ENCODE measurements around the gene ARSB. TPM values are rescaled to one million over a fixed set of nuclear protein-coding genes. Genes with fewer than 3 reads are reported as not detected.

The ARSB gene
- total RNA-seq, 4 donors from 2014 or later = 4.2 to 10.7 (median 7.3) TPM

DNA sequence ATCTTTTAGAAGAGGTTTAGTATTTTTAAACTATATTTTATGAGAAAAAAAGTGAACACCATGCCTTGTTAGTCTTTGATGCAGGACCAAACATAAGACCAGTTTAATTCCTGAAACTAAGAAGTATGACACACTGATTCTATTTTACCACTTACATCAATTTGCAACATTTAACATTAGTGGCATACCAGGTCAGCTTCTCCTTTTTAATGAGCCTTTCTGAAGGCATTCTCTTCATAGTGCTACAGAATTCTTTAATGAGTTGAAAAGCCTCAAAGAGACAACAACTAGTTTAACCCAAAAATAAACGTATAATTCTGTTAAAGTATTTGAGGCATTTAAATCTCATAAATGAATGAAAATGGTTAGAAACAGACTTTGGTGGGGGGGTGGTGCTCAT, 28.2 kb downstream of the ARSB start:
- no peak overlapping the region for H3K4me3 ChIP-seq
- no peak overlapping the region for H3K27ac ChIP-seq
- H3K9me3 ChIP-seq = no peaks in the 10 kb centered on the region
- H3K27me3 ChIP-seq = no peaks in the 10 kb centered on the region
- no peak for DNase-seq
- H3K4me1 ChIP-seq = no peaks in the 10 kb centered on the region
- H3K36me3 ChIP-seq = no peaks in the 10 kb centered on the region
- TF ChIP-seq, protein P1, sequence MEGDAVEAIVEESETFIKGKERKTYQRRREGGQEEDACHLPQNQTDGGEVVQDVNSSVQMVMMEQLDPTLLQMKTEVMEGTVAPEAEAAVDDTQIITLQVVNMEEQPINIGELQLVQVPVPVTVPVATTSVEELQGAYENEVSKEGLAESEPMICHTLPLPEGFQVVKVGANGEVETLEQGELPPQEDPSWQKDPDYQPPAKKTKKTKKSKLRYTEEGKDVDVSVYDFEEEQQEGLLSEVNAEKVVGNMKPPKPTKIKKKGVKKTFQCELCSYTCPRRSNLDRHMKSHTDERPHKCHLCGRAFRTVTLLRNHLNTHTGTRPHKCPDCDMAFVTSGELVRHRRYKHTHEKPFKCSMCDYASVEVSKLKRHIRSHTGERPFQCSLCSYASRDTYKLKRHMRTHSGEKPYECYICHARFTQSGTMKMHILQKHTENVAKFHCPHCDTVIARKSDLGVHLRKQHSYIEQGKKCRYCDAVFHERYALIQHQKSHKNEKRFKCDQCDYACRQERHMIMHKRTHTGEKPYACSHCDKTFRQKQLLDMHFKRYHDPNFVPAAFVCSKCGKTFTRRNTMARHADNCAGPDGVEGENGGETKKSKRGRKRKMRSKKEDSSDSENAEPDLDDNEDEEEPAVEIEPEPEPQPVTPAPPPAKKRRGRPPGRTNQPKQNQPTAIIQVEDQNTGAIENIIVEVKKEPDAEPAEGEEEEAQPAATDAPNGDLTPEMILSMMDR (IDR thresholded peaks at IDR 0.05) = no peak
- no peak for TF ChIP-seq POLR2A (IDR thresholded peaks at IDR 0.05)

DNA sequence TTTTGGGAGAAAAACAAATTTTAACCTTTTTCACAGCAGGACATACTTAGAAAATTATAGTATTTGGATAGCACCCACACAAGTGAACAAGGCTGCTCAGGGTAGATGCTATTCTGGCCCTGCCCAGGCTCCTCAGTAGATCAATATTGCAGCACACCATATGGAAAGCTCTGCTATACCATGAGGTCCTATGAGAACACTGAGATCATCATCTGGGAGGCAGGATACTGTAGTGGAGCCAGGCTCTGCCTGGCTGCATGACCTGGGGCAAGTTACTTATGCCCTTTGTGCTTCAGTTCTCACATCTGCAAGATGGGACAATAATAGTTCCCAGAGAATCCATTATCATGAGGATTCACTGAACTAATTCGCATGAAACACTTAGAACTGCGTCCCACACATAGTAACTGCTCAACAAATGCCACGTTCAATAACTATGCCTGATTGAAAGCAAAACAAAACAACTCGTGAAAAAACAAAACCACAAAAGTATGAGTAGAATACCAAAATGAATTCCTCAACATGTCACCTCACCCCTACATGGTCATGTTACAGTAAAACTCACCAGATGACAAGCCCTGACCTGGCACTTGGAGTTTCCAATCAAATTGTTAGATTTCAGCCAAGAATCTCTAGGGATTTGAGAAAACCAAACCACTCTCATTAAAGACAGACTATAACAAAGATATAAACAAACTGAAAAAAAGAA, 31.9 kb downstream of the ARSB start:
- no peaks in the 10 kb centered on the region for H3K4me1 ChIP-seq
- H3K4me3 ChIP-seq = no peak overlapping the region
- H3K36me3 ChIP-seq = no peaks in the 10 kb centered on the region
- no peaks in the 10 kb centered on the region for H3K9me3 ChIP-seq
- TF ChIP-seq, protein P1 (IDR thresholded peaks at IDR 0.05) = no peak
- TF ChIP-seq POLR2A (IDR thresholded peaks at IDR 0.05) = no peak
- no peak overlapping the region for H3K27ac ChIP-seq
- DNase-seq = no peak
- H3K27me3 ChIP-seq = no peaks in the 10 kb centered on the region

DNA sequence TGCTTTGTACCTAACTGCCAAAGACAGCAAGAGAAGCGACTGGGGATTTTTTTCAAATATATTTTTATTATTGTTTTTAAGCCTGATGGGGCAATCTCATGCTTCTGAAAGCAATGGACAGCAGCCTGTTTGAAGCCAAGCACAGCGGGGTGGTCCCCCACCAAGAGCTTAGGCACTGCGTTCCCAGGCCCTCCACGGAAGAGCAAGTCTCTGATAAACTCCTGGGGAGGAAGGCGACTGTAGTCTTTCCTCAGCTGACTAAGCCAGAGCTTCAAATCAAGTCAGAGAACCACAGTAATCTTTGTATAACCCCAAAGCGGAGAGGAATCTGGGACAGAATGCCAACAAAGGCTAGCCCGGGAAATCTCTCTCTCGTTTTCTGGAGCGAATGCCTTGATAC, 54.4 kb downstream of the ARSB start:
- TF ChIP-seq, protein P1 (IDR thresholded peaks at IDR 0.05) = no peak
- no peak for TF ChIP-seq POLR2A (IDR thresholded peaks at IDR 0.05)

DNA sequence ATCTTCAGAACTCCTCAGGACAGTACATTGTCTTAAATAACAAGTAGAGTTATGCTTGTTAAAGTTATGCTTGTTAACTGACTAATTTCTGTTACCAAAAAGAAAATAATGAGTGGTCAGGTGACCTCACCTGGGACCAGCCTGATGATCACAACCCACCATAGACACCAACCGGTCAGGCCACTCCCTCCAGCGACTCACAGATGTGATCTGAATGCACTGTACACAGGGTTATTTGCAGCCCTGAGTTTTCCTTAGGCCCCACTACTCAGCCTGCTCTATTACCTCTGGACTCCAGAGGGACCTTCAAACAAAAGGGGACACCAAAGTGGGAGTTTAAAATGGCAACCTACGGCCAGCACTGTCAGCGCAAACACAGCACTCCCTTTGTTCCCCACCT, 55.3 kb downstream of the ARSB start:
- H3K9me3 ChIP-seq = no peaks in the 10 kb centered on the region
- no peak overlapping the region for H3K4me3 ChIP-seq
- DNase-seq = no peak
- no peaks in the 10 kb centered on the region for H3K4me1 ChIP-seq
- no peak for TF ChIP-seq POLR2A (IDR thresholded peaks at IDR 0.05)
- TF ChIP-seq, protein P1 (IDR thresholded peaks at IDR 0.05) = no peak
- no peak overlapping the region for H3K27ac ChIP-seq
- H3K27me3 ChIP-seq = no peaks in the 10 kb centered on the region
- no peaks in the 10 kb centered on the region for H3K36me3 ChIP-seq

More for the DNA sequence above, 54.4 kb downstream of the ARSB start:
- DNase-seq = no peak
- Histone ChIP-seq H3K36me3 (no peaks in the 10 kb centered on the region), H3K9me3 (no peaks in the 10 kb centered on the region), H3K4me1 (no peaks in the 10 kb centered on the region), H3K27me3 (no peaks in the 10 kb centered on the region), H3K27ac (no peak overlapping the region), H3K4me3 (no peak overlapping the region)

DNA sequence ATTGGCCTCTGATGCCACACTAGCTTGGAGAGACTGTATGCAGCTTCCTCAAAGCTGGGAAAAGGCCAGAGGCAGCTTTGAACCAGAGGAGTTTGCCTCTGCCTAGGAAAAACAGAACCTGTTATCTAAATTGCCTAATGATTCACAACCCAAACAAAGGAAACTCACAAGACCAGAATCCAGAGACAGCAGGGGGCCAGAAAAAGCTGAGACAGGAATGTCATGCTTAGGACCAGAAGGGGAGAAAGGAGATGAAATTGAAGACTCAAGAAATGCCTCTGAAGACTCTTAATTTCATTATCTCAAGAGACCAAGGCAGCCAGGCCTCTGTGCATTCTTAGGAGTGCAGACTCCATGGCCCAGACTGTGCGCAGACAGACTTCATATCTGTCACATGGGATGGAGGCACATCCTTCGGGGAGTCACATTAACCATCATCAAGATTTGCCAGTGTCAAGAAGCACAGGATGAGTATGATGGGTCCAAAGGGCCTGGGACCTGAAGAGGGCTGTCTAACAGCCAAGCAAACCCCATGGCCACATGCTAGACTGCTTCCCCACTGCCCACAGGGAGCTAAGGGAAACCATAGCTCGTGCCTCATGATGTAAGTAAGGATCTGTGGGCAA, 57.3 kb downstream of the ARSB start:
- no peaks in the 10 kb centered on the region for H3K27me3 ChIP-seq
- H3K9me3 ChIP-seq = no peaks in the 10 kb centered on the region
- no peaks in the 10 kb centered on the region for H3K36me3 ChIP-seq
- TF ChIP-seq POLR2A (IDR thresholded peaks at IDR 0.05) = no peak
- TF ChIP-seq, protein P1 (IDR thresholded peaks at IDR 0.05) = no peak
- no peak for DNase-seq
- H3K4me3 ChIP-seq = no peak overlapping the region
- H3K4me1 ChIP-seq = no peaks in the 10 kb centered on the region
- H3K27ac ChIP-seq = no peak overlapping the region
